Cardiac fibroblast (primary cell): ENCODE data around the gene SREBF2.

Source experiments
- DNase-seq, 2 donors: peaks; one replicate each; pipeline versions ENCODE4 v3.0.0 to v3.0.0-alpha.2; 2010; ENCODE audit warnings: low read depth in 2 of 2
- H3K4me3 ChIP-seq, 2 donors: replicated peaks in 1 of 2; 1 replicate in 1 of 2; 2 replicates in 1 of 2; pipeline ENCODE4 v1.5.1; 2011; ENCODE audit warnings: low read depth in 2 of 2, low read length in 2 of 2, mild to moderate bottlenecking in 2 of 2, moderate library complexity in 1 of 2
- CTCF ChIP-seq: IDR thresholded peaks from one replicate; pipeline ENCODE4 v1.5.1; 2011; ENCODE audit warnings: low read depth, mild to moderate bottlenecking, low read length, inconsistent platforms

The SREBF2 gene

GRCh38 chr22:41801147-41801819, 31.6 kb upstream of the SREBF2 start:
- no peak for DNase-seq
- H3K4me3 ChIP-seq = peak overlapping the region; percentile 95 to 98
- no peak for TF ChIP-seq CTCF

GRCh38 chr22:41801886-41802285, 31.0 kb upstream of the SREBF2 start:
- H3K4me3 ChIP-seq = no peak overlapping the region
- DNase-seq = no peak
- no peak for TF ChIP-seq CTCF

GRCh38 chr22:41805639-41806038, 27.3 kb upstream of the SREBF2 start:
- no peak overlapping the region for H3K4me3 ChIP-seq
- TF ChIP-seq CTCF = no peak
- no peak for DNase-seq

GRCh38 chr22:41808400-41808799, 24.5 kb upstream of the SREBF2 start:
- TF ChIP-seq CTCF = no peak
- H3K4me3 ChIP-seq = no peak overlapping the region
- no peak for DNase-seq

GRCh38 chr22:41810022-41810421, 22.9 kb upstream of the SREBF2 start:
- no peak overlapping the region for H3K4me3 ChIP-seq
- DNase-seq = no peak
- no peak for TF ChIP-seq CTCF

GRCh38 chr22:41812805-41813545, 19.9 kb upstream of the SREBF2 start:
- DNase-seq = no peak
- no peak overlapping the region for H3K4me3 ChIP-seq
- no peak for TF ChIP-seq CTCF
